Bronchial epithelial cell (primary cell): ENCODE results near the gene SETD4. TPM values are rescaled to one million over a fixed set of nuclear protein-coding genes. Genes with fewer than 3 reads are reported as not detected.

ENCODE experiments used
- DNase-seq: peaks from one replicate; pipeline ENCODE4 v3.0.0-alpha.2; 2010; ENCODE audit warnings: low read depth
- FAIRE-seq: peaks from 2 replicates; lab custom pipeline; 2011; peaks lifted over from hg19 to GRCh38; lab: Jason Lieb, UNC
- H3K27me3 ChIP-seq: 2 replicates; pipeline ENCODE4 v1.5.1; 2011; ENCODE audit warnings: low read length; ENCODE audit not compliant: control insufficient read depth, insufficient read depth
- H3K36me3 ChIP-seq: 2 replicates; pipeline ENCODE4 v1.5.1; 2011; ENCODE audit warnings: low read length; ENCODE audit not compliant: control insufficient read depth, insufficient read depth
- H3K4me3 ChIP-seq: 2 replicates; pipeline ENCODE4 v1.5.1; 2011; ENCODE audit warnings: mild to moderate bottlenecking, low read depth, low read length, control low read depth
- CTCF ChIP-seq: IDR thresholded peaks from 2 replicates; pipeline ENCODE4 v1.5.1; 2011; ENCODE audit warnings: mild to moderate bottlenecking, moderate library complexity, low read length, control low read depth, inconsistent platforms; ENCODE audit not compliant: insufficient read depth, severe bottlenecking
- total RNA-seq: library from RNA; depleted of rRNA; stranded (reverse); fragments of >200 nt; gene quantifications from 2 replicates; pipeline ENCODE4 v1.2.1, GENCODE V29; 2014

The SETD4 gene
- total RNA-seq, 1 donor from 2014 or later: 16.6 TPM

GRCh38 chr21:36070999-36071398, 10.7 kb upstream of the SETD4 start:
- Histone ChIP-seq H3K27me3 (no peaks in the 10 kb centered on the region), H3K4me3 (peak overlapping the region; percentile 96), H3K36me3 (peaks cover 11% of the 10 kb centered on the region)
- no peak for DNase-seq
- no peak for FAIRE-seq
- TF ChIP-seq CTCF: no peak

GRCh38 chr21:36069713-36070583, 9.6 kb upstream of the SETD4 start, which contains the start of gene CBR1:
CBR1 (plus strand) TSS chr21:36070024; CDS start chr21:36070116, 92 bp downstream.
- Histone ChIP-seq H3K4me3 (peak within 1 kb of the TSS; percentile 96), H3K36me3 (peaks cover 11% of the 10 kb centered on the region), H3K27me3 (no peaks in the 10 kb centered on the region)
- peak; percentile 82 for DNase-seq
- FAIRE-seq: no peak
- no peak for TF ChIP-seq CTCF

GRCh38 chr21:36068748-36069398, 8.5 kb upstream of the SETD4 start:
- Histone ChIP-seq H3K27me3 (no peaks in the 10 kb centered on the region), H3K4me3 (no peak overlapping the region), H3K36me3 (peaks cover 11% of the 10 kb centered on the region)
- no peak for DNase-seq
- no peak for FAIRE-seq
- TF ChIP-seq CTCF: no peak

GRCh38 chr21:36065497-36066036, 5.2 kb upstream of the SETD4 start:
- no peak for TF ChIP-seq CTCF
- H3K4me3 ChIP-seq: no peak overlapping the region

GRCh38 chr21:36064085-36064460, 3.7 kb upstream of the SETD4 start:
- FAIRE-seq: no peak
- H3K4me3 ChIP-seq: no peak overlapping the region
- H3K36me3 ChIP-seq: no peaks in the 10 kb centered on the region
- DNase-seq: no peak
- no peak for TF ChIP-seq CTCF
- no peaks in the 10 kb centered on the region for H3K27me3 ChIP-seq

More at GRCh38 chr21:36065497-36066036, 5.2 kb upstream of the SETD4 start:
- Histone ChIP-seq H3K27me3 (no peaks in the 10 kb centered on the region), H3K36me3 (no peaks in the 10 kb centered on the region)
- FAIRE-seq (no peak), DNase-seq (peak; percentile 74)
